Gastrocnemius medialis (tissue), 4 donors: ENCODE measurements around the gene TAL2.

Source experiments
- POLR2A ChIP-seq, 2 donors: fragments of 450-650 bp; IDR thresholded peaks; one replicate each; pipeline ENCODE4 v1.6.1; 2017; ENCODE audit warnings: antibody characterized with exemption in 2 of 2, mild to moderate bottlenecking in 2 of 2, moderate library complexity in 2 of 2
- TF ChIP-seq, protein P1 (sequence below), 5 experiments: fragments of 450-650 bp in 3 of 5; fragments of 200-600 bp in 2 of 5; sonication (generic) in 2 of 5; IDR thresholded peaks in 4 of 5; conservative IDR thresholded peaks in 1 of 5; 1 replicate in 4 of 5; 2 replicates in 1 of 5; pipeline ENCODE4 v1.5.1; 2016 to 2019; ENCODE audit warnings: antibody characterized with exemption in 5 of 5, mild to moderate bottlenecking in 3 of 5, moderate library complexity in 3 of 5

GRCh38 chr9:105693435-105694189 lies 31.4 kb downstream of the TAL2 start:
- TF ChIP-seq, protein P1, sequence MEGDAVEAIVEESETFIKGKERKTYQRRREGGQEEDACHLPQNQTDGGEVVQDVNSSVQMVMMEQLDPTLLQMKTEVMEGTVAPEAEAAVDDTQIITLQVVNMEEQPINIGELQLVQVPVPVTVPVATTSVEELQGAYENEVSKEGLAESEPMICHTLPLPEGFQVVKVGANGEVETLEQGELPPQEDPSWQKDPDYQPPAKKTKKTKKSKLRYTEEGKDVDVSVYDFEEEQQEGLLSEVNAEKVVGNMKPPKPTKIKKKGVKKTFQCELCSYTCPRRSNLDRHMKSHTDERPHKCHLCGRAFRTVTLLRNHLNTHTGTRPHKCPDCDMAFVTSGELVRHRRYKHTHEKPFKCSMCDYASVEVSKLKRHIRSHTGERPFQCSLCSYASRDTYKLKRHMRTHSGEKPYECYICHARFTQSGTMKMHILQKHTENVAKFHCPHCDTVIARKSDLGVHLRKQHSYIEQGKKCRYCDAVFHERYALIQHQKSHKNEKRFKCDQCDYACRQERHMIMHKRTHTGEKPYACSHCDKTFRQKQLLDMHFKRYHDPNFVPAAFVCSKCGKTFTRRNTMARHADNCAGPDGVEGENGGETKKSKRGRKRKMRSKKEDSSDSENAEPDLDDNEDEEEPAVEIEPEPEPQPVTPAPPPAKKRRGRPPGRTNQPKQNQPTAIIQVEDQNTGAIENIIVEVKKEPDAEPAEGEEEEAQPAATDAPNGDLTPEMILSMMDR (IDR thresholded peaks at IDR 0.05 in 4 of 5, conservative IDR thresholded peaks at IDR 0.05 in 1 of 5) = no peak
- TF ChIP-seq POLR2A (IDR thresholded peaks at IDR 0.05) = no peak
